Skin epidermis (tissue), 12 donors: ENCODE results near the gene RANBP1.

Source experiments
- H3K27ac ChIP-seq, 21 experiments: fragments of 200-600 bp; sonication (generic) in 11 of 21; one replicate each; pipeline ENCODE4 v1.5.0; 2020; ENCODE audit warnings: mild to moderate bottlenecking in 3 of 21, inconsistent platforms in 2 of 21, moderate library complexity in 2 of 21
- H3K4me3 ChIP-seq, 7 experiments: fragments of 200-600 bp; sonication (generic) in 2 of 7; one replicate each; pipeline ENCODE4 v1.5.0; 2020; ENCODE audit warnings: inconsistent platforms in 2 of 7, mild to moderate bottlenecking in 2 of 7, moderate library complexity in 1 of 7

RANBP1 gene

DNA sequence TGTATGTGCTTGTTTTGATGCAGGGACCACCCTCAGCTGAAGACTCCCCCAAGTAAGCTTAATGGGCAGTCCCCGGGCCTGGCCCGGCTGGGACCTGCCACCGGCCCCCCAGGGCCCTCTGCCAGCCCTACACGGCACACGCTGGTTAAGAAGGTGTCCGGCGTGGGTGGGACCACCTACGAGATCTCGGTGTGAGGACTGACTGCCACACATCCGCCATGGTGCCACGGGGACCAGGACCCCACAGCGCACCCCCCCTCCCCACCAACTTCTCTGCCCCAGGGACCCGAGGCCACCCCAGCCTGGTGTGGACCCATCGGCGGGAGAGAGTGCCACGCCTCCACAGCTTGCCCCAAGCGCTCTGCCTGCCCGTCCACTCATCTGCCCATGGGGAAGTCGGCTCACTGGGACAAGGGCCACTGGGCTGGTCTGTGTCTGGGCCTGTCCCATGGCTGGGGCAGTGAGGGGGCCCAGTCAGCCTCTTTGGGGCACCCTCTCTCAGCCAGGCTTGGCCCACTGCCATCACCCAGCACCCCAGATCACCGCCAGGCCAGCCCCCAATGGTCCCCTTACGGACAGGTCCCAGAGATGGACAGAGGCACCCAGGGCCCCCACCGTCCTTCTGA, 29.4 kb downstream of the RANBP1 start:
- Histone ChIP-seq H3K27ac (no peak overlapping the region), H3K4me3 (no peak overlapping the region)

DNA sequence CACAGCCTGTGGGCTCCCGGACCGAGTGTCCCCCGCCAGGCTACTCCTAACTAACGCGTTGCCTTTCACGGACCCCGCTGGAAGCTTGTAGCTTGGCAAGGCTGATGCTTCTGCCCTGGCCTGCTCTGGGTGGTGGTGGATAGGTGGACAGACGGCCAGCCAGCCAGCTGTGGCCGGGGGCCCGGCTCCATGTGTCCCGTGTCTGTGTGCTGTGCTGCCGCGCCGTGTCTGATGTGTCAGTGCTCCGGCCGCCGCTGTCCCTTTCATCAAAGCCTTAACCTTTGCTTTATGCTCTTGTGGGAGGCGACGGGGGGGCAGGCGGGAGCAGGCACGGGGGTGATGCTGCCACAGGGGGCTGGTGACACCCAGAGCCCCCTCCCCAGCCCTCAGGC, 29.9 kb downstream of the RANBP1 start:
- Histone ChIP-seq H3K27ac (no peak overlapping the region), H3K4me3 (no peak overlapping the region)

DNA sequence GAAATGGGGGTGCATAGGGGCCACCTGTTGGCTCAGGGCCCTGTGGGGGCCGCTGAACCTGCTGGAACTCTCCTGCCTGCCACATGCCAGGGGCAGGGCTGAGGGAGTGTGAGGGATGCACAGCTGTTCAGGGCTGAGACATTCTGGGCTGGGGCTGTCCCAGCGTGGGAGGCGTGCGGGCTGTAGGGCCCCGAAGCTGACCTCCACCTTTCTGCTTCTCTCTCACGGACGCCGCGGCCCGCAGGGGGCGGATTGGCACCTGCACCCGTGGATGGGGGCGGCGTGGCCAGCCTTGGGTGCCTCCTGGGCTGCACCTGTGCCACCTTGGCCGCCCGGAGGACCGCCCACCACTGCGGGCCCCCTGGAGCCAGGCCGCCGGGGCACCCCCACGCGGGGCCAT, 30.9 kb downstream of the RANBP1 start:
- no peak overlapping the region for H3K4me3 ChIP-seq

DNA sequence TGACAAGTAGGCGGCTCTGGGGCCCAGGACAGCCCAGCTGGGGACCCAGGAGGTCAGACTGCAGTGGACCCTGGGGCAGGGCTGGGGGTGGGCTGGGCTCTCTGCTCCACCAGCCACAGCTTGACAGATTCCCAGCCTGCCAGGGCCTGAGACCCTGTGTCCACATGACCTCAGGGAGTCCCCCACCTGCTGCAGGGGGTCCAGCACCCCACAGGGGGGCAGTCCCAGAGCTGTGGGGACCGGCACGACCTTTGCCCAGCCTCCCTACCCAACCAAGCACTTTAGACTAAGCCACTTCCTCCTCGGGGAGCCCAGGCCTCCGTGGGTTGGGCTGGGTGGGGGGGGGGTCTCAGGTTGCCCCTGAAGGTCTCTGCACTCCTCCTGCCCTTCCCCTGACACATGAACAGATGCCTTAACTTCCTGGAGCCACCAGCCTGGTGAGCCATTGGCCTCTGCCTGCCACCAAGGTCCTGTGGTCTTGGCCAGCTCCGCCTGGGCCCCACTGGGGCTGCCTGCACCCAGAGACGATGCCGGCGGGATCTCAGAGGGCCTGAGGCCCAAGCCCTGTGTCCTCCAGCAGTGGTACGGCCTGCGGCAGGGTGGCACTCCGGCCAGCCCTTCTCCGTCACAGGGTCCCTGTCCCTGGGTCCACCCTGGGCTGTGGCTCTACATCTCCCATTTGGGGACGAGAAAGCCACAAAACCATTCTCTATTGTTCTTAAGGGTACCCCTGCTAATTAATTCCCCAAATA, 31.5 kb downstream of the RANBP1 start:
- Histone ChIP-seq H3K4me3 (no peak overlapping the region), H3K27ac (no peak overlapping the region)

More for the DNA sequence above, 30.9 kb downstream of the RANBP1 start:
- H3K27ac ChIP-seq: no peak overlapping the region

DNA sequence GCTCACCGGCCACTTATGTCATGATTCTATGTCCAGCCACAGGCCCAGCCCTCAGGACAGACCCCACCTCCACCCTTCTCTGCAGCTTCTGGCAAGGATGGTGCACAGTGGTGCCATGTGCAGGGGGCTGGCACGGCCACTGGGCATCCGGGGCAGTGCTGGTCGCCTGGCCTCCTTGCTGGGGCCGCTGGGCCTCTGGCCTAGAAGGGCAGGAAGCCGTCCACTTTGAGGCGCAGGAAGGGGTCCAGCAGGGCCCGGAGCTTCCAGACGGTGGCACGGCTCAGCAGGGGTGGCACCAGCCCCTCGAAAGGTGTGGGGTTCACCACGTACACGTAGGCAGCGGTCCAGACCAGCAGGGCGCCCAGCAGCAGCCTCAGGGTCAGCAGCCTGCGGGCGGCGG, 32.5 kb downstream of the RANBP1 start:
- H3K27ac ChIP-seq: no peak overlapping the region
- H3K4me3 ChIP-seq: no peak overlapping the region

DNA sequence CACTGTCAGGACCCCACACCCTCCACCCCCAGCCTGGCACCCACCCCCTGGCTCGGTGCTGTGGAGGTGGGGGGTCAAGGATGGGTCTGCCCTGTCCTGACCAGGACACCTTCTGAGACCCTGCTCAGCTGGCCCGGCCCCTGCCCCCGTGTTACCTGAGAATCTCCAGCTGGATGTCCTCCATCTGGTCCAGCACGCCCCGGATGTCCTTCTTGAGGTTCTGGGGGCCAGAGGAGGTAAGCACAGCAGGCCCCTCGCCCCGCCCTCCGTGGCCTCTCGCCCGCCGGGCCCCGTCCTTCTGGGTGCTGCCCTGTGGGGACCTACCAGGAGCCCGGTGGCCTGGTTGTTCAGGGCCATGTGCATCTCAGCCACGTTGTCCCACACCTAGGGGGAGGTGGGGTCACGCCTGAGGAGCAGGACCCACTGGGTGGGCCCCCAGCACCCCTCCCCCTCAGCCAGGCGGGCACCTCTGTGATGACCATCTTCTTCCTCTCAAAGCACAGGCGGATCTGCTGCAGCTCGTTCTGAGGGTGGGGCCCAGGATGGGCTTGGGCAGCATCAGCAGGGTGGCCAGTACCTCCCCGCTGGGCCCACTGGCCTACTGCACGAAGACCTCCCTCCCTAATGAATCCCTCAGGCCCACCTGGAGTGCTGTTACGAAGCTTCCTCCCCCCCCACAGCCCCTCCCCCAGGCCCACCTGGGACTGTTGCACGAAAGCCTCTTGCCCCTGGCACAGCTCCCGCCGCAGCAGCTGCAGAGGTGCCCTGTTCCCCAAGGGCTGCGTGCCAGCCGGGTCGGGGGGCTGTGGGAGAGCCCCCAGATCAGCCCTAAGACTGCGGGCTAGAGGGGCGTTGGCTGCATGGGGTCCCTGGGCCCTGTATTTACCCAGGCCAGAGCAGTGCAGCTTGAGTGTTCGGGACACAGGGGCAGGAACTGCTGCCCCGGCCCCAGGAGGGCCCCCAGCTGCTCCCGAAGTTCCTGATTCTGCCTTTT, 33.6 kb downstream of the RANBP1 start:
- no peak overlapping the region for H3K27ac ChIP-seq
- H3K4me3 ChIP-seq: no peak overlapping the region

DNA sequence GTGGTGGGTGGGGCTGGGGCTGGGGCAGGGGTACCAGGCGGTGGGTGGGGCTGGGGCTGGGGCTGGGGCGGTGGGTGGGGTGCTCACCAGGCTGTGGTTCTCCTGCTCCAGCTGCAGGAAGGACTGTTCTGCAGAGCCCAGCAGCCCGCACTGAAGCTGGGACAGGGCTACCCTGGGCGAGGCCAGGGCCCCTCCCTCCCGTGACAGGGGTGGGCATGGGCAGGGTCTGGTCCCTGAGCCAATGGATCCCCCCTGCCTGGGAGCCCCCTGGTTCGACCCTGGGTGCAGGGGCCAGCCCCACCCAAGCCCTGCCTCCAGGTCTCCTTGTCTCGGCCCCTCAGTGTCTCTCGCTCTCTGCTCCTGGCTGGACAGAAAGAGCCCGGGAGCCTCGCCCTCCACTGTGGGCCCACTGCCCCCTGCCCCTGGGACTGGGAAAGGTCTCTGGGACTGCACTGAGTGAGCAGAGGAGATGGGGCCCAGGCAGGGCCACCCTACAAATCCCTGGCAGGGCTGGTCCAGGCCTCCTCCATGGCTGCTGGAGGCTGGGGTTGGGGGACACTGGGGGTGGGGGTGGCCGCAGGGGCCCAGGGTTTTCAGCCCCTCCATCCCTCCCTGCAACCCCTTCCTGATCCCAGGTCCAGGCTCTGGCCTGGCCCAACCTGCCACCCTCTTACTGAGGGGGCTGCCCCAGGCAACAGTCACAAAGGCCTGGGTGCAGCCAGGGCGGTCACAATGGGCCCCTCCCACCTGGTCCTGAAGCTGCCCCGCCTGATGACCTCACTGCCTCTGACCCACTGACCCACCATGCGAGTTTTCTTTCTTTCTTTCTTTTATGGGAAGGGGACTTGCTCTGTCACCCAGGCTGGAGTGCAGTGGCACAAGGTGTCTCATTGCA, 34.7 kb downstream of the RANBP1 start, which contains the start of gene CCDC188:
CCDC188 (minus strand) TSS at position 675 of the 895 bp plus-strand sequence; CDS start at position 606, 69 bp downstream.
- Histone ChIP-seq H3K27ac (no peak within 1 kb of the TSS), H3K4me3 (no peak within 1 kb of the TSS)

DNA sequence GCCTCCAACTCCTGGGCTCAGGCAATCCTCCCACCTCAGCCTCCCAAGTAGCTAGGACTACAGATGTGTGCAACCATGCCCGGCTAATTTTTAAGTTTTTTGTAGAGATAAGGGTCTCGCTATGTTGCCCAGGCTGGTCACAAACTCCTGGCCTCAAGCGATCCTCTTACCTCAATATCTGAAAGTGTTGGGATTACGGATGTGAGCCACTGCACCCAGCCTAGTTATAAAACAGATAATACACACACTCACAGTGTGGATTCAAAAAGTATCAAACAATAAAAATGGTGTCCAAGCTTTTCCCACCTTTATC, 35.3 kb downstream of the RANBP1 start:
- H3K4me3 ChIP-seq: no peak overlapping the region
- H3K27ac ChIP-seq: no peak overlapping the region

DNA sequence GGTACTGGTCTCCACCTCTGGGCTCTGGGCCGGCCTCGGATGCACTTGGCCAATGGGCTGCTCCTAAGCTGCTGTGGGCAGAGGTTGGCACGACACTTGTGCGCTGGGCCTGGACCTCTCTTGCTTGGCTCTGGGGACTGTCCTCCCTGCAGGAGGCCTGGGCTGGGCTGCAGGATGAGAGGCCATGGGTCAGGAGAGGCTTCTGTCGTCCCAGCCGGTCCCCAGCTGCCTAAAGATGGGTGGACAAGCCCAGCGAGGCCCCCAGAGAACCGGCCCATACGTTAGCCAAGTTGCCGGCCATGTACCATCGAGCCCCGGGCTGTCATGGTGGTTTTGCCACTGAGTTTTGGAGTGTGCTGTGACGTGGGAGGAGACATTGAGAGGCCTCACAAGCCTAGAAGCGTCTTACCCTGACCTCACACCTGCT, 36.6 kb downstream of the RANBP1 start:
- Histone ChIP-seq H3K4me3 (no peak overlapping the region), H3K27ac (no peak overlapping the region)

DNA sequence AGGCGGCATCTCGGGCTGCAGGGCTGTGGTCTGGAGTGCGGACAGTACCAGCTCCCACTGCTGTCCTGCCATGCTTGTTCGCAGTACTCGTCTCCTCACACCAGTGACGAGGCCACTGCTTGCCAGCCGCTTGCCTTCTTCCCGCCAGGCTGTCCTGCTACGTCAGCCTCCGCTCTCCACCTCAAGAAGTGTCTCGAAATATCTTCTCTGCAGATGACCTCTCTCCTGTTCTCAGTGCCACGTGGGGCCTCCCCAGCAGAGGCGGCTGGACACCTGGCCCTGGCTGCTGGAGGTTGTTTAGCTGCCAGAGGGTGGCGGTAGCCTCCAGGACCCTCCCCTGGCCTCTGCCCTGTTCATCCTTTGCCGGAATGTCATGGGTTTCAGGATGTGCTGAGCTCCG, 38.0 kb downstream of the RANBP1 start:
- Histone ChIP-seq H3K27ac (no peak overlapping the region), H3K4me3 (no peak overlapping the region)

DNA sequence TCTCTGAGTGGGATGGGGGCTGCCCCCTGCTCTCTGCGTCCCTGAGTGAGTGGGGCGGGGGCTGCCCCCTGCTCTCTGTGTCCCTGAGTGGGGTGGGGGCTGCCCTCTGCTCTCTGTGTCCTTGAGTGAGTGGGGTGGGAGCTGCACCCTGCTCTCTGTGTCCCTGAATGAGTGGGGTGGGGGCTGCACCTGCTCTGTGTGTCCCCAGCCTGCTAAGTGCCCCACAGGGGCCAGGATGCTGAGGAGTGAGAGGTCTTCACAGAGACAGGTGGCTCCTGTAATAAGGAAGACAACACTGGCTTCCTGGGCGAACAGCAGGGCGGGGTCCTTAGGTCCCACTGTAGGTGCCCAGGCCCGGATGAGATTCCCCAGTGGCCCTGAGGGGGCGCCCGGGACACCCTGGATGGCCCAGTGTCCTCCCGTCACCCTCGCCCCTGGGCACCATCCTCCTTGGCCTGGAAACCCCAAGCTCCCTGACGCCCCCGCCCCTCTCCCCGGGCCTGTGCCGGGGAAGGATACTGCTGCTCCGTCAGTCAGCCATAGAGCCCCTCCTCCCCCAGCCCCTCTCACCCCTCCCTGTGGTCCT, 38.8 kb downstream of the RANBP1 start:
- peak overlapping the region in 1 of 21 experiments; percentile 41 for H3K27ac ChIP-seq
- peak overlapping the region in 4 of 7 experiments; percentile 4 to 22 (median 14) for H3K4me3 ChIP-seq

DNA sequence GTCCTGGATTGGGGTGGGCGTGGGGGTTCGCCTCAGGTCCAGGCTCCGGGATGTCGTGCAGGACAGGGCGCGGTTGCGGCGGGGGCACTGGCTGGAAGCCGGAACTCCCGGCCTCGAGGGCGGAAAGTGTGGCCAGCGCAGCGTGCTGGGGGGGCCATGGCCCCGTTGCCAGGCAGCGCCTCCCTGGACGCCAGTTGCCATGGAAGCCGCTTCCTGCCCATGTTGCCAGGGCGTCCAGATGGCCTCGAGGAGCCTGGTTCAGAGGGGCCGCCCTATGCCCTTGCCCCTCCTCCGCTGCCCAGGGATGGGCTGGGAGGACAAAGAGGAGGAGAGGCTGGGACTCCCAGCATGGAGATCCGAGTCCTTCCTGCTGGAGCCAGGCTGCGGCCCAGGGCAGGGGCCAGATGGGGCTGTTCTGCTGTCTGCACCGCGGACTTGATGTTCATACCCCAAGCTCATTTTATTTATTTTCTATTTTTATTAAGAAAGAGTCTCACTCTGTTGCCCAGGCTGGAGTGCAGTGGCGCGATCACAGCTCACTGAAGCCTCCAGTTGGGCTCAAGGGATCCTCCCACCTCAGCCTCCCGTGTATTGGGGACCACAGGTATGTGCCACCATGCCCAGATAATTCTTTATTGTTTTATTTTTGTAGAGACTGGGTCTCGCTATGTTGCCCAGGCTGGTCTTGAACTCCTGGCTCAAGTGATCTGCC, 39.6 kb downstream of the RANBP1 start:
- no peak overlapping the region for H3K27ac ChIP-seq
- H3K4me3 ChIP-seq: peak overlapping the region in 3 of 7 experiments; percentile 11 to 22 (median 16)

DNA sequence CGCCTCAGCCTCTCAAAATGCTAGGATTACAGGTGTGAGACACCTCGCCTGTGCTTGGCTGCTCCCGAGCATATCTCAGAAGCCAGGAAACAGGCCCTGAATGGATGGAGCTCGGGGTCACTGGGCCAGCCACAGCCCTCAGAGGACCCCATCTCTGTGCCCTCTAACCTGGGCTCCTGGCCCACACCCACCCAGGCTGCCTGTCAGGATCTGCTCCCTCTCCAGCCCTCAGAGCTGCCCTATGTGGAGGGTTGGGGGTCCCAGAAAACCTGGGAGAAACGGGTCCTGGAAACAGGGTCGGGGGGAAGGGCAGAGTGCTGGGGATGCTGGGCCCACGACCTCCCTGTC, 40.1 kb downstream of the RANBP1 start:
- Histone ChIP-seq H3K27ac (no peak overlapping the region), H3K4me3 (no peak overlapping the region)

DNA sequence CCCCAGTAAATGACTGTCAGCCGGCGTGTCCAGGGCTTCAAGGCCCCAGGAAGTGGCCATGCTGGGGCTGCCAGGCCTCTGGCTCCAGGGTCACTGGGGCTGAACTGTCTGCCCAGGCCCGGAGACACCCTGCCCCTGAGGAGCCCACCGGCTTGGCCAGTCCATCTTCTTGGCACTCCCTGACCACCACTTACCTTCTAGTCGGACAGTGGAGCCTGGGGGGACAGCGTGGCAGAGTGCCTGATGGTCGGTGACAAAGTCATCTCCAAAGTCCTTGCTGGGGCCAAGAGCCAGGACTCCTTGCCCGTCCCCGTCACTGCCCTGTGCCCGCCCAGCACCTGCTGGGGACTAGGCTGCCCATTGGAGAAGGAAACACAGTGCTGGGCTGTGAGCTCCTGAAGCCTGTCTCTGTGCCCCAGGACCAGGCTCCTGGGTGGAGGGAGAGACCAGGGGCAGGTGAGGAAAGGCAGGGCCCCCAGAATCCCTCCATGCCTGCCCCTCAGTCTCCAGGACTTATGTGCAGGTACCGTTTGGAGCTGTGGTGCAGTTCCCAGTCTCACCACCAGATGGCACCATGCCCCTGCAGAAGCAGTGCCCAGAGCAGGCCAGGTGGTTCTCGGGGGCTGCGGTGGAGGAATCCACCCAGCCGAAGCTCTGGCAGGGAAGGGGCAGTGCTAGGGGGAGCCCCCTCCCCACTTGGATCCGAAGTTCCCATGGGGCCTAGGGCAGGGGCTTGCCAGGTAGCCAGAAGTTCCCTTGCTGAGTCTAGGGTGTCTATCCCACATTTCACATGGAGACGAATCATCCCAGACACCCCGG, 40.9 kb downstream of the RANBP1 start:
- Histone ChIP-seq H3K27ac (no peak overlapping the region), H3K4me3 (no peak overlapping the region)

DNA sequence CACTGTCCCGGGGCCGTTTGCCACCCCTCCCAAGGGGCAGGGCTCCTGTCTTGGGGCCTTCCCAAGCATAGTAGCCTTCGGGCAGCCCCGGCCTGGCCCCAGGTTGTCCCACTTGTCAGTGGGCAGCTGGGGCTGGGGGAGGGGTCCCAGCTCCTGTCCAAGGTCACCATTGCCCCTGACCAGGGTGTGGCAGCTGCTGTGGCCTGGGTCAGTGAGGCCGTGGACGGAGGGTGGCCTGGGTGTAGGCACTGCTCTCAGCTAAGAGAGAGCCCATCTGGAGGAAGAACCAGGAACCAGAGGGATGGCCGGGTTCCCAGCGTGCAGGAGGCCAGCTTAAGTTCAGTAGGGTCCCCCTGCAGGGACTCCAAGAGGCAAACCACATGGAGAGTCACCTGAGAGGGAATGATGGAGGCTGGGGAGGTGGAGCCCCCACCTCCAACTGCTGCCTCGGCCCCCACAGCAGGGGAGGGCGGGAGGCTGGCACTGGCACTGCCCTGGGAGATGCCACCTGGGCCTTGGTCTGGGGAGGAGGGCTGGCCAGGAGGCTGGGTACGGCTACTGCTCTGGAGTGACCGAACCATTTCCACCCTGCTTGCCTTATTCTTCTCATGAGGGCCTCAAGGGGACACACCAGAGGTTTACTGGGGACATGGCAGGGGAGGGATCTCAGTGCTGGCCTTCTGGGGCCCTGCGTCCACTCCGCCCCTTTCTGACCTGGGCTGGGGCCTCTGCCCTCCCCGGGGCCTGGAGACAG, 41.7 kb downstream of the RANBP1 start:
- no peak overlapping the region for H3K27ac ChIP-seq

DNA sequence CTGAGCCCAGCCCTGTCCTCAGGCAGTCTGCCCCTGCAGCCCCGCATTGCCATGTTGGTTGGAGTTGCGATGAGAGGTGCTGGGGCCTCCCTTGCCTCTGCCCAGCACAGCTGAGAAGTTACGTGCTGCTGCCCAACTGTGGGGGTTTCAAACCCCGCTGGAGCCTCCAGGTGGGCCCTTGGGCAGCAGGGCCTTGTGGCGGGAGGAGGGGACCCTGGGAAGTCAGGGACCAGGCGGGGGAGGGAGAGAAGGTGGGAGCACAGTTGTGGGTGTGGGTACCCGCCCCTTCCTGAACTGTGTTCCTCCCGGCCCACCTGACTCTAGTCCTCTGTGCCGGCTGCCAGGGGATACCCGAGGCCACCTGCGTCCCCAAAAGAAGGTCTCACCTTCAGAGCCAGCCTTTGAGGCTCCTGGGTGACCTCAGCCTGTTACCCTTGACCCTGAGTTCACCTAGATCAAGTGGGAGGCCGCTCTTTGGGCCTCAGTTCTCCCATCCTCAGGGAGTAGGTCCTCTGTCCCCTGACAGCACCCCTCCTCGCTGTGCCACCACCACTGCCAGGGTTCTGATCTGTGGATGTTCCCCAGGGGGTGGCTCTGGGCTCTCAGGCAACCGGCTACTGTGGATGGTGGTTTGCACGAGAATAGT, 42.6 kb downstream of the RANBP1 start:
- H3K27ac ChIP-seq: no peak overlapping the region
- H3K4me3 ChIP-seq: no peak overlapping the region

More for the DNA sequence above, 41.7 kb downstream of the RANBP1 start:
- no peak overlapping the region for H3K4me3 ChIP-seq
